Measurements from ENCODE around the gene SPINT4.

GRCh38 chr20:45751721-45752120, 29.6 kb downstream of the SPINT4 start:
- TF ChIP-seq POLR2AphosphoS5 (IDR thresholded peaks at IDR 0.05; ENCODE audit: low read depth, low read length) = no peak
- no peak for TF ChIP-seq POLR2A (IDR thresholded peaks at IDR 0.05; ENCODE audit: low read depth, low read length)
- TF ChIP-seq TAF1 (IDR thresholded peaks at IDR 0.05; ENCODE audit: borderline replicate concordance, low read depth, low read length) = no peak

All from GM12892 (cell line).